GM10847 (cell line): Measurements from ENCODE around the gene RNF220.

Experiments used
- POLR2A ChIP-seq: IDR thresholded peaks from 2 replicates; pipeline ENCODE4 v1.6.1; 2011; ENCODE audit not compliant: insufficient read length; ENCODE audit errors: extremely low read depth

The RNF220 gene

GRCh38 chr1:44417351-44418021, 12.4 kb downstream of the RNF220 start:
- TF ChIP-seq POLR2A = no peak

- TF ChIP-seq POLR2A = no peak
These were observed 13.1 kb downstream of the RNF220 start for GRCh38 chr1:44418022-44418673.

GRCh38 chr1:44419901-44420300, 14.8 kb downstream of the RNF220 start:
- TF ChIP-seq POLR2A = no peak

GRCh38 chr1:44420535-44420934, 15.5 kb downstream of the RNF220 start:
- TF ChIP-seq POLR2A = no peak

- no peak for TF ChIP-seq POLR2A
These were observed 16.4 kb downstream of the RNF220 start for GRCh38 chr1:44421446-44421884.

- no peak for TF ChIP-seq POLR2A
These were observed 17.1 kb downstream of the RNF220 start for GRCh38 chr1:44422161-44422560.

GRCh38 chr1:44423591-44424537, 18.8 kb downstream of the RNF220 start:
- no peak for TF ChIP-seq POLR2A

GRCh38 chr1:44424747-44425146, 19.7 kb downstream of the RNF220 start:
- no peak for TF ChIP-seq POLR2A

GRCh38 chr1:44425341-44426082, 20.5 kb downstream of the RNF220 start:
- TF ChIP-seq POLR2A = no peak

GRCh38 chr1:44431861-44432260, 26.8 kb downstream of the RNF220 start:
- TF ChIP-seq POLR2A = no peak

- no peak for TF ChIP-seq POLR2A
These were observed 28.2 kb downstream of the RNF220 start for GRCh38 chr1:44433209-44433608.

GRCh38 chr1:44436401-44437106, 31.5 kb downstream of the RNF220 start:
- TF ChIP-seq POLR2A = no peak

GRCh38 chr1:44437107-44437716, 32.2 kb downstream of the RNF220 start:
- no peak for TF ChIP-seq POLR2A

GRCh38 chr1:44442791-44443190, 37.7 kb downstream of the RNF220 start:
- no peak for TF ChIP-seq POLR2A

- TF ChIP-seq POLR2A = no peak
These were observed 42.2 kb downstream of the RNF220 start for GRCh38 chr1:44447051-44447810.
